ENCODE data around the gene SPP1.
"Not testable (repeated sequence)": the region's sequence is repeated elsewhere in the genome, so short reads cannot be mapped to it uniquely, and the experiment has no call there.

SPP1 gene

DNA sequence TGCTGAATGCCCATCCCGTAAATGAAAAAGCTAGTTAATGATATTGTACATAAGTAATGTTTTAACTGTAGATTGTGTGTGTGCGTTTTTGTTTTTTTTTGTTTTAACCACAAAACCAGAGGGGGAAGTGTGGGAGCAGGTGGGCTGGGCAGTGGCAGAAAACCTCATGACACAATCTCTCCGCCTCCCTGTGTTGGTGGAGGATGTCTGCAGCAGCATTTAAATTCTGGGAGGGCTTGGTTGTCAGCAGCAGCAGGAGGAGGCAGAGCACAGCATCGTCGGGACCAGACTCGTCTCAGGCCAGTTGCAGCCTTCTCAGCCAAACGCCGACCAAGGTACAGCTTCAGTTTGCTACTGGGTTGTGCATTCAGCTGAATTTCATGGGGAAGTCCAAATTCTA, at the start of gene SPP1:
SPP1 (plus strand) TSS at position 249 of the 400 bp plus-strand sequence. CDS start 1,182 bp downstream, outside the sequence.
- DNase-seq (ENCODE audit: low read depth) = no peak

GRCh38 chr4:87926554-87927098, 48.9 kb upstream of the SPP1 start:
- DNase-seq (ENCODE audit: low read depth) = no peak

DNA sequence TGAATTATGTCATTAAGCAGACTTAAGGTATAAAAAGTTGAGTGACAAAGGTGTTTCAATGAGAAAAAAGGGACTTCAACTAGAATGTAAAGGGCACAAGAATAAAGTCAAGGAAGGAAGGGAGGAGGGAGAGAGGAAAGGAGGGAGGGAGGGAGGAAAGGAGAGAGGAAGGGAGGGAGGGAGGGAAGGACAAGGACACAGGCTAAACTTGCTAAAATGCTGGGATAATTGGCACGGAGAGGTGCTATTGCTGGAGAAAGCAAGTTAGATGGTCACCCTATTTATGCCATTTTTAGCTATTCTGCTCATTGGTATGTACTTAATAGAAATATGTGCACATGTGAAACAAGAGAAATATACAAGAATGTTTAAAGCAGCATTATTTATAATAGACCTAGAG, 44.9 kb upstream of the SPP1 start:
- no peak for DNase-seq (ENCODE audit: low read depth)

- no peak for DNase-seq (ENCODE audit: low read depth)
These were observed 43.6 kb upstream of the SPP1 start for GRCh38 chr4:87931932-87932331.

DNA sequence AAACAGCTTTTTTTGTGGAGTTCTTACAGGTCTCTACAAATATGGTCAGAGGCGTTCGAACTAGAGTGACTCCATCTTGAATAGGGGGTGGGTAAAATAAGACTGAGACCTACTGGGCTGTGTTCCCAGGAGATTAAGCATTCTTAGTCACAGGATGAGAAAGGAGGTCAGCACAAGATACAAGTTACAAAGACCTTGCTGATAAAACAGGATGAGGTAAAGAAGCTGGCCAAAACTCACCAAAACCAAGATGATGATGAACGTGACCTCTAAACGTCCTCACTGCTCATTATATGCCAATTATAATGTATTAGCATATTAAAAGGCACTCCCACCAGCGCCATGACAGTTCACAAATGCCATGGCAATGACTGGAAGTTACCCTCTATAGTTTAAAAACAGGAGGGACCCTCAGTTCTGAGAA, 42.8 kb upstream of the SPP1 start:
- no peak for DNase-seq (ENCODE audit: low read depth)

GRCh38 chr4:87933337-87933736, 42.2 kb upstream of the SPP1 start:
- no peak for DNase-seq (ENCODE audit: low read depth)

DNA sequence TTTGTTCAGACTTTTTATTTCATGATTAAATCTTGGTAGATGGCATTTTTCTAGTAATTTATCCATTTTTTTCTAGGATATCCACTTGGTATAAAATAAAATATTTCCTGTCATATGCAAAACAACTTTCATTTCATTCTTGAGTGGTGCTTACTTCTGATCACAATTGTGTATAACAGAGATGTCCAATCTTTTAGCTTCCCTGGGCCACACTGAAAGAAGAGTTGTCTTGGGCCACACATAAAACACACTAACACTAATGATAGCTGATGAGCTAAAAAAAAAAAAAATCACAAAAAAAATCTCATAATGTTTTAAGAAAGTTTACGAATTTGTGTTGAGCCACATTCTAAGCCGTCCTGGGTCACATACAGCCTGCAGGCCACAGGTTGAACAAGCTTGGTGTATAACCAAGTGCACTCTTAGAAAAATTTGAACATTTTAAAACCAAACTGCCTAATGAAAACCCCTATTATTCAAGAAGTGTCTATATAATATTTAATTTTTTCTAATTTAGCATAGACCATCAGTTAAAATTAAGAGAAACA, 41.3 kb upstream of the SPP1 start:
- DNase-seq (ENCODE audit: low read depth) = no peak

DNA sequence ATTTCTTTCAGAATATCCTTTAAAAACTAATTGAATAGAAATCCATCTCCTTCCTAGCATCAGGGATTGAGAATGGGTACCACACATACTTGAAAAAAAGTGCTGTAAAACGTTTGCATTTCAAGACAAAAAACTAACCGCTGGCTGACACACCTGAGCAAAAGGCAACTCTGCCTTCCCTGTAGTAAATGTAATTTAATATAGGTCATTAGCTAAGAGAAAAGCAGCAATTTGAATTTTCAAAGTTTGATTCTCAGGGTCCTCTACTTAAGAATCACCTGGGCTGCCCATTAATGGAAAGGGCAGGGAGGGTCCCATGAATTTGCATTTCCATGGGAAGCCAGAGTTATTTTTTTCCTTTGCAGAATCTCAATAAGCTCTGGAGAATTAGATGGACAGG, 40.5 kb upstream of the SPP1 start:
- DNase-seq (ENCODE audit: low read depth) = no peak

DNA sequence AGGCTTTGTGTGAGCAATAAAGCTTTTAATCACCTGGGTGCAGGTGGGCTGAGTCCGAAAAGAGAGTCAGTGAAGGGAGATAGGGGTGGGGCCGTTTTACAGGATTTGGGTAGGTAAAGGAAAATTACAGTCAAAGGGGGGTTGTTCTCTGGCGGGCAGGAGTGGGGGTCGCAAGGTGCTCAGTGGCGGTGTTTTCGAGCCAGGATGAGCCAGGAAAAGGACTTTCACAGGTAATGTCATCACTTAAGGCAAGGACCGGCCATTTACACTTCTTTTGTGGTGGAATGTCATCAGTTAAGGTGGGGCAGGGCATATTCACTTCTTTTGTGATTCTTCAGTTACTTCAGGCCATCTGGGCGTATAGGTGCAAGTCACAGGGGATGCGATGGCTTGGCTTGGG, 39.6 kb upstream of the SPP1 start:
- DNase-seq (ENCODE audit: low read depth) = not testable (repeated sequence)

DNA sequence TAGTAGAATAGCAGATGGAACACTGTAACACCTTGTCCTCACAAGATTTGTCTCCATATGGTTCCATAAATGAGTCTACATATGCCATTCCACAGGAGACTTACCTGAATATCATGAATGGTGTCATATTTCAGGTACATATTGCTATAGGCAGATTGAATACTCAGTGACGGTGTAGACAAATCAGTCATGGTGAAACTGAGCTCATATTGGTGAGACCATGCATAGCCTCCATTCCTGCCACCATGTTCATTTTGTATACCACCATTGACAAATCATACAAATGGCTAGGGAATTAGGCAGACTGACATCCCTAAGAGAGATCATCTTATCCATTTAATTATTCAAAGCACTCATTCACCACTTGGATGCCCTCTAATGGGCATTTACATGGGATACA, 38.0 kb upstream of the SPP1 start:
- no peak for DNase-seq (ENCODE audit: low read depth)

DNA sequence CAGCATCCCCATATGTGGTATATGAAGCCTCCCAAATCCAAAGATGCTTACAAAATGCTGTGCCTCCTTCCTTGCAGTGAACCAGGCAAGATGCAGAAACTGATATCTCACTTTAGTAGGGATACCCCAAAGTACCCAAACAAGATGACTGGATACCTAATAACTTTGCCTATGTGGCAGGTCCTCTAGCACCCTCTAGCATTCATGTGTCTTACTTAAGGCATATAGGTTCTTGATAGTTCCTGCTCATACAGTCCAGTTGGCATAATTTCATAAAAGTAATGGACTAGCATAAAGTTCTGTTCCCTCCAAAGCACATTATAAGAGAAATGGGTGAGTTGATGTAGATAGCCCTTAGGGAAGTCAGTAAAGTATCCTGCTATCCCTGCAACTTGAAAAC, 36.8 kb upstream of the SPP1 start:
- no peak for DNase-seq (ENCODE audit: low read depth)

GRCh38 chr4:87939978-87940690, 35.4 kb upstream of the SPP1 start:
- DNase-seq (ENCODE audit: low read depth) = no peak

- DNase-seq (ENCODE audit: low read depth) = not testable (repeated sequence)
These were observed 34.7 kb upstream of the SPP1 start for GRCh38 chr4:87940809-87941208.

DNA sequence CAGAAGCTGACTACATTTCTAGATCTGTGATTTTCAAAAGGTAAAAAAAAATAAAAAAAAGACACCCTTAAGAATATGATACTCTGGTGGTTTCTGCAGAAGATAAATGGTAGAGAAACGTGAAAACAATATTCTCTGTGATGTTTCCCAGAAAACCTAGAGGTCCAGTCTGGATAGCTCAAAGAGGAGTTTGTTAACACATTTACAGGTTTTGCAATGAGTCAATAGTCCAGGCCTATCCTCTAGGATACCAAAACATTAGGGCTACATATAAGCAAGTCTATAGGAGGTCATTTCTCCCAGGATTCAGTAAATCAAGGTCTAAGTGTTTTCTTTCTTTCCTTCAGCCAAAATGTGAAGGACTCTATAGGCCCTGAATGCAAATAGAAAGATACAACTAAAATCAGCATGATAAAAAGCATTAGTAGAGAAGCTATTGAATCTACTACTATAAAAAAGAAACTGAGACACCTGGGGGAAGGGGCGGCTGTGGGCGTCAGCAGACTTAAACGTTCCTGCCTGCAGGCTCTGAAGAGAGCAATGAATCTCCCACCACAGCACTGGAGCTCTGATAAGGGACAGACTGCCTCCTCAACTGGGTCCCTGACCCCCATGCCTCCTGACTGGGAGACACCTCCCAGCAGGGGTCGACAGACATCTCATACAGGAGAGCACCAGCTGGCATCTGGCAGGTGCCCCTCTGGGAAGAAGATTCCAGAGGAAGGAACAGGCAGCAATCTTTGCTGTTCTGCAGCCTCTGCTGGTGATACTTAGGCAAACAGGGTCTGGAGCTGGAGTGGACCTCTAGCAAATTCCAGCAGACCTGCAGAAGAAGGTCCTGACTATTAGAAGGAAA, 33.7 kb upstream of the SPP1 start:
- no peak for DNase-seq (ENCODE audit: low read depth)

DNA sequence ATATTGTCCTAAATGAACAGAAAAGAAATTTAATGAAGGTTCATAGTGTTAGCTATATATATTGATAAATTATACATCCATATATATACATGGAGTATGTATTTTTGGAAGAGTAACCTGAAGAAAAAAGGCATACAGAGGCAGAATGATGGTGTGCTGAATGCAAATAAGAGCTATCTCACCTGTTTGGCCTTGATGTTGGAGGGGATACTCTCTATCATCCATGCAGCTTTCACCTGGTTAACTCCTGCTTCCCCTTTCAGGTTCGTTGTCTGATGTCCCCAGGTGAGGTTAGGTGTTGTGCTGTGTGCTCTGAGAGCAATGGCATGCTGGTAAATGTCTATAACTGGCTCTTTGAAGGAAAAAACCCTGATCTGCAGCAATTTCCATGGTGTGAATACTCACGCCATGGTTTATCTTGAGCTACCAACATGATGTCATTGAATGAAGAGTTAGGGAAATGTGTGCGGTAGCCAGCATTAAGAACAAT, 31.8 kb upstream of the SPP1 start:
- DNase-seq (ENCODE audit: low read depth) = no peak

DNA sequence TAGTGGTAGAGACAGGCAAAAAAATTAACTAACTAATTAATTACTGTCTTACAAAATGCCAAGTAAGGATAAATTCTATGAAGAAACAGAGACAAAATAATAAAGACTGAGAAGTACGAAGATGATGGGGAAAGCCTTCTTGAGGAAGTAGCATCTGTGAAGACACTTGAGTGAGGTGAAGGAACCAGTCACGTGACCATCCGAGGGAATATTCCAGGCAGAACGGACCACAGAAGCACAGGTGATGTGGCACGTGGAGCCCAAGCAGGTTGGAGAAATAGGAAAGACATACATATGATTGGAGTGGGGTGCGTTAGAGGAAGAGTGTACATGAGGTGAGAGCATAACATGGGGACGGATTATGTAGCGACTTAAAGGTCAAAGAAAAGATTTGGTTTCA, 30.5 kb upstream of the SPP1 start:
- DNase-seq (ENCODE audit: low read depth) = no peak

DNA sequence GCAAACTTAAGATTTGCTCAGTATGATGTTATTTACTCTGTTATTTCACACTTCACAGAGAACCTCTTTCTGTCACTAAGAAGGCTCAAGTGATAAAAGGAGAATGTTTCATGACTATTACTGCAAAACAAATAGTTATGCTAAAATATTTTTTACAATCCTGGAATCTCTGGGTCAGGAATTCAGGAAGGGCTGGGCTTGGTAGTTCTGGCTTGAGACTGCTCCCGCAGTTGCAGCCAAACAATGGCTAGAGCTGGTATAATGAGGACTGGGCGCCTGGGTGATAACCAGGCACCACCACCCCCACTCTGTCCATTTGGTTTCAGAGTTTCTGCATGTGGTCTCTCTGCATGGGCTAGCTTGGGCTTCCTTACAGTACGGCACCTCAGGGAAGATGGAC, 28.7 kb upstream of the SPP1 start:
- DNase-seq (ENCODE audit: low read depth) = no peak

- no peak for DNase-seq (ENCODE audit: low read depth)
These were observed 27.9 kb upstream of the SPP1 start for GRCh38 chr4:87947381-87948160.

DNA sequence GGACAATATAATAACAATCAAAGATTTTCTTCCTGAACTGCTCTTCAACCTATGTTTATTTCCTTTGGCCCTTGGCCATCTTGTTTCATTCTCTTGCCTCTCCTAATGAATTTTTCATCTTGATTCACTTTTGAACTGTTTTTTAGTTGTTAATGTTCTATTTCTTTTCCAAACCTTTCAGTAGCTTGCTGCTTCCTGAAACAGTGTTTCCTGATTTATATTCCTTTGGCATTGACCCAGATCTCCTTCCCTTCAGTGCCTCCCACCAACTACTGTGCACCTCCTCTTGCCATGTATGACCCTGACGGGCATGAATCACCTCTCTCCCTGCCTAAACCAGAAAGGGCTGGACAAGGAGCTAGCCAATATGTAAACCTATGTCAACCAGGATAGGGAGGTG, 25.6 kb upstream of the SPP1 start:
- DNase-seq (ENCODE audit: low read depth) = no peak

DNA sequence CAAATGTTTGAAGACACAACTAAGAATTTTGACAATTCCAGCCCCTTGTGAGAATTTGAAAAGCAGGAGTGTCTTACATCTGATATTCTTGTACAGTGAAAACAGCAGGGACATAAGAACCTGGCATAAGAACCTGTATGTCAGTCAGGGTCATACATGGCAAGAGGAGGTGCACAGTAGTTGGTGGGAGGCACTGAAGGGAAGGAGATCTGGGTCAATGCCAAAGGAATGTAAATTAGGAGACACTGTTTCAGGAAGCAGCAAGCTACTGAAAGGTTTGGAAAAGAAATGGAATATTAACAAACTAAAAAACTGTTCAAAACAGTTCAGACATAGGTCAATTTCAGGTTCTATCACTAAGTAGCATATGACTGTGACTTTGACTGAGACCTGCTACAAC, 25.0 kb upstream of the SPP1 start:
- DNase-seq (ENCODE audit: low read depth) = no peak

DNA sequence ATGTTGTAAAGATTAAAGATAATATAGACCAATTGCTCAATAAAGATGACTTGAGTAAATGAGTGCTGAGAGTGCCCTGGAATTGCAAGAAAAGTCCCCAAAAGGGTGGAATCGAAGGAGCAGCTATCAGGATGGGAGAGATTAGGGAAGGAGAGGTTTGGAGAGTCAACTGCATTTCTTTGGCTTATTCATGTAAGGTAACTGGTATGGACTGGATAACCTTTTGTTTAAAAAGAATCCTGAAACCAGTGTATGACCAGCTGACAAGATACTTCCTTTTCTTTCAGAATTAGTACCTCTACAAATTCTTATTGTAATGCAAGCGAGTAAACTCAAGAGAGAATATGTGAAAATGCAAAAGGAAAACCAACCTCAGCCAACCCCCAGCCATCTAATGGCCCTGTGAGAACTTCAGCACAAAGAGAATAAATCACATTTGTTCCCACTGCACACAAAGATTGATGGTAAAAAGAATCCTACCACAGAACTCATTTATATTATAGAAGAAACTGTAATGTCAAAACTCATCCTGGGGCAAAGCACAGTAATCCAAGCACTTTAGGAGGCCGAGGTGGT, 24.5 kb upstream of the SPP1 start:
- no peak for DNase-seq (ENCODE audit: low read depth)

DNA sequence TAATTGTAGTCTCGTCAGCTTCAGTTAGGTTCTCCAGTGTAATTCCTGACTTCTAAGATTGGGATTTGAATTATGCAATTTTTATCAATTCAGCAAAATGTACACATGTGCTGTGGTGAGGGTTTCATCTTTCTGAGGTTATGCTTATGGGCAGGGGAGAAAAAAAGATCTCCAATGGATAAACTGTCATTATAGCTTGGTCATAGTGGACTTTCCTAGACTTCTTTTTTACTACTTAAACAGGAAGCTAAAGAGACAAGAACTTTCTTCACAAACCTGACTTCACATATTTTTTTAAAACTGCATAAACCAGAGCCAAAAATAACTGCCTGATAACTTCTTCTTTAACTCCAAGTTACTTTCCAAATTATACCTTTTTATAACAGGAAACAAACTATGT, 21.7 kb upstream of the SPP1 start:
- no peak for DNase-seq (ENCODE audit: low read depth)

All from HS-5 (cell line).